Thyroid gland (tissue), 4 donors: ENCODE data around the gene SCGB1A1. TPM values are rescaled to one million over a fixed set of nuclear protein-coding genes. Genes with fewer than 3 reads are reported as not detected.

Experiments
- DNase-seq, 2 donors: peaks; one replicate each; pipeline ENCODE4 v3.0.0-alpha.2; 2019
- H3K27ac ChIP-seq, 3 donors: fragments of 200-600 bp; sonication (generic); 1 replicate in 2 of 3; 2 replicates in 1 of 3; pipeline ENCODE4 v1.5.1; 2016 to 2019; ENCODE audit warnings: mild to moderate bottlenecking in 1 of 3, moderate library complexity in 1 of 3
- H3K27me3 ChIP-seq: fragments of 200-600 bp; sonication (generic); one replicate; pipeline ENCODE4 v1.5.1; 2019
- H3K36me3 ChIP-seq, 2 donors: fragments of 200-600 bp; sonication (generic); one replicate each; pipeline ENCODE4 v1.5.1; 2016 to 2019
- H3K4me1 ChIP-seq, 2 donors: fragments of 200-600 bp; sonication (generic); one replicate each; pipeline ENCODE4 v1.5.1; 2017 to 2019
- H3K4me3 ChIP-seq, 3 donors: fragments of 200-600 bp; sonication (generic); replicated peaks in 1 of 3; 1 replicate in 2 of 3; 2 replicates in 1 of 3; pipeline ENCODE4 v1.5.1; 2016; ENCODE audit warnings: mild to moderate bottlenecking in 1 of 3
- H3K9me3 ChIP-seq: fragments of 200-600 bp; sonication (generic); one replicate; pipeline ENCODE4 v1.5.1; 2017
- CTCF ChIP-seq, 6 experiments: fragments of 200-600 bp in 3 of 6; fragments of 450-650 bp in 3 of 6; sonication (generic) in 3 of 6; IDR thresholded peaks; one replicate each; pipeline ENCODE4 v1.5.1; 2016 to 2019; ENCODE audit warnings: antibody characterized with exemption in 6 of 6, mild to moderate bottlenecking in 2 of 6, inconsistent platforms in 1 of 6, moderate library complexity in 1 of 6
- POLR2A ChIP-seq, 2 donors: fragments of 450-650 bp; IDR thresholded peaks; one replicate each; pipeline ENCODE4 v1.6.1; 2017; ENCODE audit warnings: antibody characterized with exemption in 2 of 2, mild to moderate bottlenecking in 2 of 2, moderate library complexity in 1 of 2
- WGBS, 2 donors: methylation state at CpG; one replicate each; pipeline ENCODE4 v1.1.5; 2017; 5-methylcytosine and 5-hydroxymethylcytosine counted together
- intact Hi-C: fragments of 100-400 bp; cut with DNase I; formaldehyde crosslinking; loops from one replicate; pipeline ENCODE4 v1.15.1; 2023
- total RNA-seq, 4 donors: library from RNA; depleted of rRNA; stranded (reverse); fragments of >200 nt; gene quantifications; one replicate each; pipeline ENCODE4 v1.2.3, GENCODE V29; 2016

SCGB1A1 gene
- total RNA-seq, 4 donors from 2014 or later: not detected

GRCh38 chr11:62388999-62389398 lies 29.8 kb upstream of the SCGB1A1 start:
- no peak for DNase-seq
- 84 to 87% methylated on average over 11 of the region's 11 CpGs for WGBS, 2 donors
- no peaks in the 10 kb centered on the region for H3K9me3 ChIP-seq
- H3K4me1 ChIP-seq: no peaks in the 10 kb centered on the region
- H3K27ac ChIP-seq: no peak overlapping the region
- H3K27me3 ChIP-seq: no peaks in the 10 kb centered on the region
- no peaks in the 10 kb centered on the region for H3K36me3 ChIP-seq
- TF ChIP-seq POLR2A (IDR thresholded peaks at IDR 0.05) (no peak), CTCF (IDR thresholded peaks at IDR 0.05) (no peak)
- H3K4me3 ChIP-seq: no peak overlapping the region
- intact Hi-C loops: no loop called here

GRCh38 chr11:62390237-62390636 lies 28.6 kb upstream of the SCGB1A1 start:
- Histone ChIP-seq H3K36me3 (no peaks in the 10 kb centered on the region), H3K9me3 (no peaks in the 10 kb centered on the region), H3K27me3 (no peaks in the 10 kb centered on the region), H3K27ac (no peak overlapping the region), H3K4me1 (peaks cover 0 to 2% of the 10 kb centered on the region in 2 donors), H3K4me3 (no peak overlapping the region)
- intact Hi-C loops: loop anchor here (10.0 kb wide), 2 partner anchors 305 to 475 kb away; no protein-coding TSS in a partner anchor
- WGBS, 2 donors: 61 to 96% methylated on average over 3 to 4 of the region's 5 CpGs
- TF ChIP-seq CTCF (IDR thresholded peaks at IDR 0.05) (no peak), POLR2A (IDR thresholded peaks at IDR 0.05) (no peak)
- DNase-seq: no peak

- TF ChIP-seq CTCF (IDR thresholded peaks at IDR 0.05): no peak
- Histone ChIP-seq H3K27me3 (no peaks in the 10 kb centered on the region), H3K4me3 (no peak overlapping the region), H3K27ac (no peak overlapping the region), H3K36me3 (no peaks in the 10 kb centered on the region), H3K9me3 (no peaks in the 10 kb centered on the region), H3K4me1 (peaks cover 0 to 4% of the 10 kb centered on the region in 2 donors)
- intact Hi-C loops: loop anchor here (10.0 kb wide), 2 partner anchors 304 to 474 kb away; no protein-coding TSS in a partner anchor
- WGBS, 2 donors: 85 to 87% methylated on average over 1 of the region's 1 CpG
- DNase-seq: no peak
Measured at GRCh38 chr11:62390722-62391121, 28.1 kb upstream of the SCGB1A1 start.

GRCh38 chr11:62391642-62392425 lies 27.0 kb upstream of the SCGB1A1 start:
- H3K27ac ChIP-seq: no peak overlapping the region
- H3K4me1 ChIP-seq: peaks cover 0 to 4% of the 10 kb centered on the region in 2 donors
- DNase-seq: no peak
- no peaks in the 10 kb centered on the region for H3K9me3 ChIP-seq
- TF ChIP-seq POLR2A (IDR thresholded peaks at IDR 0.05) (no peak), CTCF (IDR thresholded peaks at IDR 0.05) (no peak)
- H3K36me3 ChIP-seq: no peaks in the 10 kb centered on the region
- 83 to 85% methylated on average over 16 of the region's 16 CpGs for WGBS, 2 donors
- no peak overlapping the region for H3K4me3 ChIP-seq
- no peaks in the 10 kb centered on the region for H3K27me3 ChIP-seq
- intact Hi-C loops: loop anchor here (10.0 kb wide), 2 partner anchors 303 to 473 kb away; no protein-coding TSS in a partner anchor

GRCh38 chr11:62392506-62392905 lies 26.3 kb upstream of the SCGB1A1 start:
- 73 to 82% methylated on average over 3 of the region's 3 CpGs for WGBS, 2 donors
- no peak overlapping the region for H3K4me3 ChIP-seq
- TF ChIP-seq CTCF (IDR thresholded peaks at IDR 0.05) (no peak), POLR2A (IDR thresholded peaks at IDR 0.05) (no peak)
- H3K27ac ChIP-seq: no peak overlapping the region
- intact Hi-C loops: loop anchor here (10.0 kb wide), 2 partner anchors 302 to 472 kb away; no protein-coding TSS in a partner anchor
- H3K27me3 ChIP-seq: no peaks in the 10 kb centered on the region
- peaks cover 0 to 4% of the 10 kb centered on the region in 2 donors for H3K4me1 ChIP-seq
- H3K36me3 ChIP-seq: no peaks in the 10 kb centered on the region
- DNase-seq: no peak
- H3K9me3 ChIP-seq: no peaks in the 10 kb centered on the region
